ENCODE measurements around the gene RHOBTB3.

GRCh38 chr5:95832664-95833063, 101.5 kb downstream of the RHOBTB3 start:
- TF ChIP-seq, protein P1, sequence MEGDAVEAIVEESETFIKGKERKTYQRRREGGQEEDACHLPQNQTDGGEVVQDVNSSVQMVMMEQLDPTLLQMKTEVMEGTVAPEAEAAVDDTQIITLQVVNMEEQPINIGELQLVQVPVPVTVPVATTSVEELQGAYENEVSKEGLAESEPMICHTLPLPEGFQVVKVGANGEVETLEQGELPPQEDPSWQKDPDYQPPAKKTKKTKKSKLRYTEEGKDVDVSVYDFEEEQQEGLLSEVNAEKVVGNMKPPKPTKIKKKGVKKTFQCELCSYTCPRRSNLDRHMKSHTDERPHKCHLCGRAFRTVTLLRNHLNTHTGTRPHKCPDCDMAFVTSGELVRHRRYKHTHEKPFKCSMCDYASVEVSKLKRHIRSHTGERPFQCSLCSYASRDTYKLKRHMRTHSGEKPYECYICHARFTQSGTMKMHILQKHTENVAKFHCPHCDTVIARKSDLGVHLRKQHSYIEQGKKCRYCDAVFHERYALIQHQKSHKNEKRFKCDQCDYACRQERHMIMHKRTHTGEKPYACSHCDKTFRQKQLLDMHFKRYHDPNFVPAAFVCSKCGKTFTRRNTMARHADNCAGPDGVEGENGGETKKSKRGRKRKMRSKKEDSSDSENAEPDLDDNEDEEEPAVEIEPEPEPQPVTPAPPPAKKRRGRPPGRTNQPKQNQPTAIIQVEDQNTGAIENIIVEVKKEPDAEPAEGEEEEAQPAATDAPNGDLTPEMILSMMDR (IDR thresholded peaks at IDR 0.05) = no peak
- no peak for TF ChIP-seq POLR2A (IDR thresholded peaks at IDR 0.05)
